Testis (tissue), 3 donors: ENCODE data around the gene UBA1. TPM values are rescaled to one million over a fixed set of nuclear protein-coding genes. Genes with fewer than 3 reads are reported as not detected.

Source experiments
- DNase-seq: peaks from one replicate; pipeline ENCODE4 v3.0.0-alpha.2; 2019
- H3K27ac ChIP-seq, 2 donors: fragments of 200-600 bp; sonication (generic); one replicate each; pipeline ENCODE4 v1.5.1; 2019
- H3K27me3 ChIP-seq: fragments of 200-600 bp; sonication (generic); one replicate; pipeline ENCODE4 v1.5.1; 2019
- H3K36me3 ChIP-seq: fragments of 200-600 bp; sonication (generic); one replicate; pipeline ENCODE4 v1.5.1; 2017; ENCODE audit warnings: low read depth; ENCODE audit errors: missing control alignments
- H3K4me1 ChIP-seq: fragments of 200-600 bp; sonication (generic); one replicate; pipeline ENCODE4 v1.5.1; 2019
- H3K4me3 ChIP-seq, 2 donors: fragments of 200-600 bp; sonication (generic); one replicate each; pipeline ENCODE4 v1.5.1; 2017 to 2019
- H3K9me3 ChIP-seq: fragments of 200-600 bp; sonication (generic); one replicate; pipeline ENCODE4 v1.5.1; 2017
- POLR2A ChIP-seq: fragments of 450-650 bp; IDR thresholded peaks from one replicate; pipeline ENCODE4 v1.6.1; 2017; ENCODE audit warnings: antibody characterized with exemption, mild to moderate bottlenecking, moderate library complexity
- WGBS, 2 donors: methylation state at CpG; one replicate each; pipeline ENCODE4 v1.1.5; 2018; 5-methylcytosine and 5-hydroxymethylcytosine counted together
- intact Hi-C: fragments of 100-400 bp; cut with DNase I; formaldehyde crosslinking; loops from one replicate; pipeline ENCODE4 v1.15.1; 2023; ENCODE audit warnings: low total_unique reads
- polyA plus RNA-seq: library from polyadenylated mRNA; stranded (reverse); fragments of 350-450 nt; fragmentation: Illumina TruSeq; extraction: RNeasy Lipid Tissue Mini Kit (QIAGEN cat#74804); gene quantifications from one replicate; pipeline ENCODE4 v1.2.3, GENCODE V29; 2014; ENCODE audit warnings: low read depth, low replicate concordance; ENCODE audit not compliant: insufficient read depth
- total RNA-seq, 2 donors: library from RNA; depleted of rRNA; stranded (reverse); fragments of >200 nt; gene quantifications; one replicate each; pipeline ENCODE4 v1.2.3, GENCODE V29; 2016
- TF ChIP-seq, protein P1 (sequence below), 3 experiments: fragments of 450-650 bp in 2 of 3; fragments of 200-600 bp in 1 of 3; sonication (generic) in 1 of 3; IDR thresholded peaks; one replicate each; pipeline ENCODE4 v1.5.1; 2016 to 2019; ENCODE audit warnings: antibody characterized with exemption in 3 of 3, mild to moderate bottlenecking in 2 of 3, moderate library complexity in 1 of 3

UBA1 gene
- total and polyA plus RNA-seq, 3 donors from 2014 or later = 207 to 338 (median 243) TPM

DNA sequence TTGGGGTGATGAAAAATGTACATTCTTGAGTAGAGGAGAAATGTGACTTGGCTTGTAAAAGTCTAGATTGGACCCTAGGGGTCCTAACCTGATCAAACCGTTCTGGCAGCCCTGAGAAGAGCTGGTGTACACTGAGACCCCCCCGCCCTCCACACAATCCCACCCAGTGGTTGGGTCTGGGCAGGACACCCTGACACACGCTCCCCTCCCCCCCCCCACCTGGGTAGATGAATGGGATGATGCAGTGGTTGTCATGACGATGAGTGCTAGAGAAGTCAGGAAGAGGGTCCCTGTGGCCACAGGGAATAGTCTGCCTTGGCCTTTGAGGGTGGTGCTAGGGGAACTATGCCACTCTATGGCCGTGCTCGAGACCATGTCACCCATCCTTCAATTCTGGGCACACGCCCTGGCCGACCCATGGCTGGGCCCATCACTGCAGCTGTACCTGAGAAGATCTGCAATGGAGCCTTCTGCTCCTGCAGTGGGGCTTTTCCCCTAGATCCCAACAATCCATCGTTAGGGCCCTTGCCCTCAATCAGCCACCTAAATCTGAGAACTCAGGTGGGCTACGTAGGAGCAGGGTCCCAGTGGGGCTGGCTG lies 29.2 kb downstream of the UBA1 start:
- no peak for DNase-seq
- H3K4me1 ChIP-seq = no peaks in the 10 kb centered on the region
- no peaks in the 10 kb centered on the region for H3K9me3 ChIP-seq
- no peaks in the 10 kb centered on the region for H3K27me3 ChIP-seq
- H3K27ac ChIP-seq = no peak overlapping the region
- H3K4me3 ChIP-seq = no peak overlapping the region
- H3K36me3 ChIP-seq = no peaks in the 10 kb centered on the region
- 76 to 86% methylated on average over 2 to 10 of the region's 10 CpGs for WGBS, 2 donors
- TF ChIP-seq, protein P1, sequence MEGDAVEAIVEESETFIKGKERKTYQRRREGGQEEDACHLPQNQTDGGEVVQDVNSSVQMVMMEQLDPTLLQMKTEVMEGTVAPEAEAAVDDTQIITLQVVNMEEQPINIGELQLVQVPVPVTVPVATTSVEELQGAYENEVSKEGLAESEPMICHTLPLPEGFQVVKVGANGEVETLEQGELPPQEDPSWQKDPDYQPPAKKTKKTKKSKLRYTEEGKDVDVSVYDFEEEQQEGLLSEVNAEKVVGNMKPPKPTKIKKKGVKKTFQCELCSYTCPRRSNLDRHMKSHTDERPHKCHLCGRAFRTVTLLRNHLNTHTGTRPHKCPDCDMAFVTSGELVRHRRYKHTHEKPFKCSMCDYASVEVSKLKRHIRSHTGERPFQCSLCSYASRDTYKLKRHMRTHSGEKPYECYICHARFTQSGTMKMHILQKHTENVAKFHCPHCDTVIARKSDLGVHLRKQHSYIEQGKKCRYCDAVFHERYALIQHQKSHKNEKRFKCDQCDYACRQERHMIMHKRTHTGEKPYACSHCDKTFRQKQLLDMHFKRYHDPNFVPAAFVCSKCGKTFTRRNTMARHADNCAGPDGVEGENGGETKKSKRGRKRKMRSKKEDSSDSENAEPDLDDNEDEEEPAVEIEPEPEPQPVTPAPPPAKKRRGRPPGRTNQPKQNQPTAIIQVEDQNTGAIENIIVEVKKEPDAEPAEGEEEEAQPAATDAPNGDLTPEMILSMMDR (IDR thresholded peaks at IDR 0.05) = no peak
- no peak for TF ChIP-seq POLR2A
- intact Hi-C loops = no loop called here

DNA sequence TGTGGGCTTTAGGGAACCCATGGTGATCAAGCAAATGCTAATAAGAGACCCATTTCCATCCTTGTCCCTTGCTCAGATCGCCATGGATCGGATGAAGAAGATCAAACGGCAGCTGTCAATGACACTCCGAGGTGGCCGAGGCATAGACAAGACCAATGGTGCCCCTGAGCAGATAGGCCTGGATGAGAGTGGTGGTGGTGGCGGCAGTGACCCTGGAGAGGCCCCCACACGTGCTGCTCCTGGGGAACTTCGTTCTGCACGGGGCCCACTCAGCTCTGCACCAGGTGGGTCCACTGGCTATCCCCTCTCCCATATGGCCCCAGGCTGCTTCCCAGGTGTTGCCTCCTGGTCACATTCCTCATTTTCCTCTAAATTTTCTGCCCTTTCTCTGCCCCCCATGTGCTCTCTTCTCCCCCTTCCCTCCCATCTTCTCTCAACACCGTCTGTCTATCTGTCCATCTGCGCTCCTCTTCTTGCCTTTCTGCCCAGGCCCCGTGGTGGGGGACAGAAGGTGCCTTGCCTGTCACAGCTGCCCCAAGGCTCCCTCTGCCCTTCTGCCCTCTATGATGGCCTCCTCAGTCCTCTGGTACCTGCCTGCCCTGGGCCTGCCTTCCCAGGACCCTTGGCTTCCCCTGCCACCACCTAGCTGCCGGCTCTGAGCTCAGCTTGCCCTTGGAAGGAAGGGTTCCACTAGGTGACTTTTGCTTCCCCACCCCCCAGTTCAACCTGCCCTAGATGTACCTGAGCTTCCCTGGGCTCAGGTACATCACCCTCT lies 30.0 kb downstream of the UBA1 start:
- H3K27ac ChIP-seq = no peak overlapping the region
- no peak for DNase-seq
- intact Hi-C loops = no loop called here
- WGBS, 2 donors = 84 to 88% methylated on average over 7 to 12 of the region's 13 CpGs
- H3K4me1 ChIP-seq = no peaks in the 10 kb centered on the region
- no peaks in the 10 kb centered on the region for H3K36me3 ChIP-seq
- no peak overlapping the region for H3K4me3 ChIP-seq
- H3K9me3 ChIP-seq = no peaks in the 10 kb centered on the region
- H3K27me3 ChIP-seq = no peaks in the 10 kb centered on the region
- TF ChIP-seq POLR2A = no peak
- TF ChIP-seq, protein P1 (IDR thresholded peaks at IDR 0.05) = no peak

DNA sequence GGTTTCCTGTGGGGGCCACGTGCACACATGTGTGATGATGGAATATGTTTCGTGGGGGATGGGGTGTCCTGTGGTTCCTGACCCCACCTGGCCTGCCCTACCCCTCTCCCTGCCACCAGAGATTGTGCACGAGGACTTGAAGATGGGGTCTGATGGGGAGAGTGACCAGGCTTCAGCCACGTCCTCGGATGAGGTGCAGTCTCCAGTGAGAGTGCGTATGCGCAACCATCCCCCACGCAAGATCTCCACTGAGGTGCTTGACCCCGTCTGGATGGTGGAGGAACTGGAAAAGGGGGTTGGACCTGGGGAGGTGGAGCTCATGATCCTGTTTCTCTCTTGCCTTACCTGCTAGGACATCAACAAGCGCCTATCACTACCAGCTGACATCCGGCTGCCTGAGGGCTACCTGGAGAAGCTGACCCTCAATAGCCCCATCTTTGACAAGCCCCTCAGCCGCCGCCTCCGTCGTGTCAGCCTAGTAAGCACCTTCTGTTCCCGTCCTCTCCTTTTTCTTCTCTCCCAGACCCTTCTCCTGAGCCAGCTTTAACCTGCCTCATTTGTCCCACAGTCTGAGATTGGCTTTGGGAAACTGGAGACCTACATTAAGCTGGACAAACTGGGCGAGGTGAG lies 30.8 kb downstream of the UBA1 start:
- Histone ChIP-seq H3K9me3 (no peaks in the 10 kb centered on the region), H3K36me3 (no peaks in the 10 kb centered on the region), H3K4me1 (no peaks in the 10 kb centered on the region), H3K27me3 (no peaks in the 10 kb centered on the region), H3K4me3 (no peak overlapping the region), H3K27ac (no peak overlapping the region)
- no peak for DNase-seq
- intact Hi-C loops = no loop called here
- TF ChIP-seq POLR2A = no peak
- TF ChIP-seq, protein P1 (IDR thresholded peaks at IDR 0.05) = no peak
- 86 to 90% methylated on average over 2 to 12 of the region's 17 CpGs for WGBS, 2 donors

DNA sequence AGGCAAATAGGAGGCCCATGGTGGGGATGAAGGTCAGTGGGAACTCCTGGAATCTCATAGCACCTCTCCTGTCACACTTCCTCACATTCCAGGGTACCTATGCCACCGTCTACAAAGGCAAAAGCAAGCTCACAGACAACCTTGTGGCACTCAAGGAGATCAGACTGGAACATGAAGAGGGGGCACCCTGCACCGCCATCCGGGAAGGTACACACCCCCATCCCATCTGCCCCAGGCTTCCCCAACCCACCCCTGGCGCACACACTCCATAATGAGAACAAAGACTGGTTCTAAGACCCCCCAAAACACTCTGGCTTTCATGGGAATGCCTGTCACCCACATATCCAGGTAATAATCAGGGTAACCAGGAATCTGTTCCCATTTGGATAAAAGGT lies 31.3 kb downstream of the UBA1 start:
- Histone ChIP-seq H3K4me1 (no peaks in the 10 kb centered on the region), H3K9me3 (no peaks in the 10 kb centered on the region), H3K27me3 (no peaks in the 10 kb centered on the region), H3K36me3 (no peaks in the 10 kb centered on the region), H3K4me3 (no peak overlapping the region), H3K27ac (no peak overlapping the region)
- no peak for TF ChIP-seq POLR2A
- TF ChIP-seq, protein P1 (IDR thresholded peaks at IDR 0.05) = no peak
- DNase-seq = no peak
- intact Hi-C loops = no loop called here
- 88 to 100% methylated on average over 1 to 4 of the region's 4 CpGs for WGBS, 2 donors
